ENCODE measurements around the gene ERN1. TPM values are rescaled to one million over a fixed set of nuclear protein-coding genes. Genes with fewer than 3 reads are reported as not detected.

Gene ERN1
- total and polyA plus RNA-seq, 2 donors (not counting 3 experiments of a cell fraction or from before 2014, with no cell fraction given) = 9.1 to 21.5 TPM

- H3K9ac ChIP-seq (replicated peaks; ENCODE audit: extremely low read depth, insufficient read depth, low read length) = peak overlapping the region; percentile 2
- peak overlapping the region; percentile 58 for H3K27ac ChIP-seq (ENCODE audit: insufficient read depth, low read depth, low read length)
- intact Hi-C loops (cut with micrococcal nuclease) = loop anchor here (1.0 kb wide), 2 partner anchors 15 to 48 kb away; partner anchors contain the start of gene ERN1
- H3K9me3 ChIP-seq (replicated peaks; ENCODE audit: control insufficient read depth, insufficient read depth, low read length) = no peaks in the 10 kb centered on the region
- H3K4me3 ChIP-seq (replicated peaks in 1 of 3; ENCODE audit: insufficient read depth in 1 of 3, low read depth in 1 of 3, low read length in 3 of 3) = no peak overlapping the region
- H3K36me3 ChIP-seq (ENCODE audit: control insufficient read depth in 2 of 2, extremely low read depth in 1 of 2, insufficient read depth in 2 of 2, low read length in 2 of 2) = peaks cover 4 to 8% of the 10 kb centered on the region in 2 experiments
- POLR2A ChIA-PET = interaction anchor here (1.0 kb wide), 1 partner anchor 48 kb away, joined by 3 read pairs; the partner anchor contains the start of gene ERN1
- peak overlapping the region; percentile 2 for H2AFZ ChIP-seq (ENCODE audit: low read depth, low read length)
- dilution Hi-C loops (cut with MboI; ENCODE audit: extremely low pct_ligation_motif_present, low sequenced_read_pairs) = no loop called here
- H3K4me2 ChIP-seq (ENCODE audit: insufficient read depth, low read length) = peak overlapping the region; percentile 60
- peaks cover 29% of the 10 kb centered on the region for H3K4me1 ChIP-seq (ENCODE audit: control insufficient read depth, extremely low read depth, insufficient read depth, low read length)
- H4K20me1 ChIP-seq (replicated peaks; ENCODE audit: control insufficient read depth, extremely low read depth, insufficient read depth, low read length) = no peaks in the 10 kb centered on the region
- H3K27me3 ChIP-seq (ENCODE audit: control insufficient read depth in 2 of 2, insufficient read depth in 2 of 2, low read length in 2 of 2) = no peaks in the 10 kb centered on the region
- no peak for TF ChIP-seq FOS (IDR thresholded peaks at IDR 0.05; ENCODE audit: borderline replicate concordance, insufficient read depth, low read length)
- TF ChIP-seq JUN (IDR thresholded peaks at IDR 0.05; ENCODE audit: borderline replicate concordance, insufficient read depth, insufficient read length, low read depth) = peak; percentile 51
- peak; percentile 60 for TF ChIP-seq GATA2 (IDR thresholded peaks at IDR 0.05; ENCODE audit: insufficient read depth, insufficient read length, low read depth, low read length)
- no peak for TF ChIP-seq EZH2 (IDR thresholded peaks at IDR 0.05; ENCODE audit: borderline replicate concordance, low read depth, low read length, severe bottlenecking)
- peak; percentile 64 for TF ChIP-seq POLR2AphosphoS5 (IDR thresholded peaks at IDR 0.05; ENCODE audit: insufficient read depth, low read depth, low read length)
- TF ChIP-seq CTCF (IDR thresholded peaks at IDR 0.05; ENCODE audit: extremely low read depth in 1 of 2, insufficient read depth in 1 of 2, low read depth in 1 of 2, low read length in 2 of 2) = no peak
- peak; percentile 30 for TF ChIP-seq POLR2A (IDR thresholded peaks at IDR 0.05; ENCODE audit: low read depth, low read length)
- TF ChIP-seq MAX (IDR thresholded peaks at IDR 0.05; ENCODE audit: insufficient read depth, insufficient read length) = no peak
- TF ChIP-seq MYC (IDR thresholded peaks at IDR 0.05; ENCODE audit: low read depth, low read length) = no peak
- peak; percentile 87 for DNase-seq (ENCODE audit: low read depth, low spot score)
- peaks cover 2% of the 10 kb centered on the region for H3K79me2 ChIP-seq (ENCODE audit: control insufficient read depth, insufficient read depth, low read length)
- CTCF ChIA-PET = interaction anchor here (0.8 to 4.2 kb wide), 11 partner anchors 15 to 201 kb away, joined by 3 to 27 read pairs (median 4); partner anchors contain the start of gene ERN1
- no TSS peak for BruUV-seq (replicated peaks)
- FAIRE-seq = peak; percentile 86
- no peaks in the 10 kb centered on the region for H3K9me1 ChIP-seq (replicated peaks; ENCODE audit: control insufficient read depth, extremely low read depth, insufficient read depth, low read length)
Measured at GRCh38 chr17:64081802-64082799, 47.8 kb downstream of the ERN1 start.
